ENCODE results near the gene UBE2V1.

GRCh38 chr20:50054231-50054547 lies 58.8 kb downstream of the UBE2V1 start:
- TF ChIP-seq CTCF (IDR thresholded peaks at IDR 0.05; ENCODE audit: poor library complexity) (no peak), EZH2 (IDR thresholded peaks at IDR 0.05; ENCODE audit: borderline replicate concordance) (no peak), EZH2phosphoT487 (IDR thresholded peaks at IDR 0.05; ENCODE audit: low read depth, severe bottlenecking, unreplicated experiment) (no peak)
